ENCODE results near the gene PLXNA4. TPM values are rescaled to one million over a fixed set of nuclear protein-coding genes. Genes with fewer than 3 reads are reported as not detected.

PLXNA4 gene
- total and polyA plus RNA-seq, 10 donors = 0.15 to 14.7 (median 8.7) TPM

DNA sequence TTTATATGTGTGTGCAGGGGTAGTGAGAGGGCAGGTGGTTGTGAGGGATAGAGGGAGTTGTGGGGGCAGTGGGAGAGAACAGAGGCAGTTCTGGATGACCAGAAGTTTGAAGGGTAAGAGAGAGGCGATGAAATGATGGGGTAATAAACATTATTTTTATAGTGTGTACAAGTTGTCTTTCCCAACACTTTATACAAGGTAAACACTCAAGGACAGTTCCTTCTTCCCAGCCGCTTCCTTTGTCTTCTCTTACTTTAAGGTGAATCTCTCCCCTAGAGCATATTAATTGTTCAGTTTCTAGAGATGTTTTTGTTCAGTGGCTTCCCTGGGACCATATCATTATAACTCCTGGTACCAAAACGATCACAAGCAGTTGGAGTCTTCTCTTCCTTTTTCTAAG, 475.8 kb downstream of the PLXNA4 start:
- TF ChIP-seq POLR2A (IDR thresholded peaks at IDR 0.05) (no peak), POLR2AphosphoS5 (IDR thresholded peaks at IDR 0.05) (no peak)
- peaks cover 0 to under 1% (median 0%) of the 10 kb centered on the region in 7 donors for H3K27me3 ChIP-seq (replicated peaks in 1 of 7)
- H3K4me1 ChIP-seq = no peaks in the 10 kb centered on the region
- no peak overlapping the region for H3K27ac ChIP-seq
- H3K36me3 ChIP-seq = no peaks in the 10 kb centered on the region
- WGBS, 5 donors = 77 to 81% (median 79%) methylated on average over 3 of the region's 3 CpGs
- DNase-seq = no peak
- no peak overlapping the region for H3K4me3 ChIP-seq
- intact Hi-C loops (cut with DNase I; ENCODE audit: low total_unique reads) = no loop called here
- H3K9me3 ChIP-seq = no peaks in the 10 kb centered on the region

DNA sequence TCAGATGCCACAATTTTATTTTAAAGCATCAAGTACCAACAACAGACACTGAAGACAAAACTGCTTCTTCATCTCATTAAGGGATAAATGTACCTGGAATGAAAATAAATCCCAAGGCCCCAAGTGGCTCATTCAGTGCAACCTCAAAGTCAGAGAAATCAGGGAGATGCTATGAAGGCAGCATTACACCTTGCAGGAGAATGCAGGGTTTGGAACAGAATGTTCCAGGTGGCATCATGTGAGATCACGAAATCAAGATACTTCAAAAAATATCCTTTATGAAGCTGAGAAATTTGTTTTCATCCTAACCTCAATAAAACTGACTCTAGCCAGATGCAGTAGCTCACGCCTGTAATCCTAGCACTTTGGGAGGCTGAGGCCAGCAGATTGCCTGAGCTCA, 477.1 kb downstream of the PLXNA4 start:
- Histone ChIP-seq H3K36me3 (no peaks in the 10 kb centered on the region), H3K4me1 (no peaks in the 10 kb centered on the region), H3K27me3 (replicated peaks in 1 of 7) (peaks cover 0 to 7% (median 0%) of the 10 kb centered on the region in 7 donors), H3K27ac (no peak overlapping the region), H3K4me3 (no peak overlapping the region), H3K9me3 (no peaks in the 10 kb centered on the region)
- WGBS, 5 donors = 82 to 89% (median 87%) methylated on average over 2 of the region's 2 CpGs
- TF ChIP-seq POLR2A (IDR thresholded peaks at IDR 0.05) (no peak), POLR2AphosphoS5 (IDR thresholded peaks at IDR 0.05) (no peak)
- TF ChIP-seq, protein P1, sequence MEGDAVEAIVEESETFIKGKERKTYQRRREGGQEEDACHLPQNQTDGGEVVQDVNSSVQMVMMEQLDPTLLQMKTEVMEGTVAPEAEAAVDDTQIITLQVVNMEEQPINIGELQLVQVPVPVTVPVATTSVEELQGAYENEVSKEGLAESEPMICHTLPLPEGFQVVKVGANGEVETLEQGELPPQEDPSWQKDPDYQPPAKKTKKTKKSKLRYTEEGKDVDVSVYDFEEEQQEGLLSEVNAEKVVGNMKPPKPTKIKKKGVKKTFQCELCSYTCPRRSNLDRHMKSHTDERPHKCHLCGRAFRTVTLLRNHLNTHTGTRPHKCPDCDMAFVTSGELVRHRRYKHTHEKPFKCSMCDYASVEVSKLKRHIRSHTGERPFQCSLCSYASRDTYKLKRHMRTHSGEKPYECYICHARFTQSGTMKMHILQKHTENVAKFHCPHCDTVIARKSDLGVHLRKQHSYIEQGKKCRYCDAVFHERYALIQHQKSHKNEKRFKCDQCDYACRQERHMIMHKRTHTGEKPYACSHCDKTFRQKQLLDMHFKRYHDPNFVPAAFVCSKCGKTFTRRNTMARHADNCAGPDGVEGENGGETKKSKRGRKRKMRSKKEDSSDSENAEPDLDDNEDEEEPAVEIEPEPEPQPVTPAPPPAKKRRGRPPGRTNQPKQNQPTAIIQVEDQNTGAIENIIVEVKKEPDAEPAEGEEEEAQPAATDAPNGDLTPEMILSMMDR (IDR thresholded peaks at IDR 0.05 in 8 of 11, conservative IDR thresholded peaks at IDR 0.05 in 3 of 11) = no peak
- intact Hi-C loops (cut with DNase I; ENCODE audit: low total_unique reads) = no loop called here
- no peak for DNase-seq

GRCh38 chr7:132098327-132098726, 477.9 kb downstream of the PLXNA4 start:
- no peak for DNase-seq
- Histone ChIP-seq H3K27ac (no peak overlapping the region), H3K9me3 (no peaks in the 10 kb centered on the region), H3K27me3 (replicated peaks in 1 of 7) (peaks cover 0 to 10% (median 0%) of the 10 kb centered on the region in 7 donors), H3K36me3 (no peaks in the 10 kb centered on the region), H3K4me1 (no peaks in the 10 kb centered on the region), H3K4me3 (no peak overlapping the region)
- no peak for TF ChIP-seq POLR2AphosphoS5 (IDR thresholded peaks at IDR 0.05)
- no peak for TF ChIP-seq POLR2A (IDR thresholded peaks at IDR 0.05)
- TF ChIP-seq, protein P1 (IDR thresholded peaks at IDR 0.05 in 8 of 11, conservative IDR thresholded peaks at IDR 0.05 in 3 of 11) = no peak
- intact Hi-C loops (cut with DNase I; ENCODE audit: low total_unique reads) = no loop called here
- 71 to 87% (median 79%) methylated on average over 1 of the region's 1 CpG for WGBS, 5 donors

GRCh38 chr7:132097550-132098134, 478.6 kb downstream of the PLXNA4 start:
- DNase-seq = no peak
- intact Hi-C loops (cut with DNase I; ENCODE audit: low total_unique reads) = no loop called here
- Histone ChIP-seq H3K27me3 (replicated peaks in 1 of 7) (peaks cover 0 to 10% (median 0%) of the 10 kb centered on the region in 7 donors), H3K9me3 (no peaks in the 10 kb centered on the region), H3K36me3 (no peaks in the 10 kb centered on the region), H3K4me1 (no peaks in the 10 kb centered on the region), H3K4me3 (no peak overlapping the region), H3K27ac (no peak overlapping the region)
- TF ChIP-seq, protein P1 (IDR thresholded peaks at IDR 0.05 in 8 of 11, conservative IDR thresholded peaks at IDR 0.05 in 3 of 11) = no peak
- TF ChIP-seq POLR2AphosphoS5 (IDR thresholded peaks at IDR 0.05) (no peak), POLR2A (IDR thresholded peaks at IDR 0.05) (no peak)
- 72 to 83% (median 78%) methylated on average over 9 of the region's 9 CpGs for WGBS, 5 donors
